Jurkat, Clone E6-1 (cell line): ENCODE measurements around the gene NAA15. TPM values are rescaled to one million over a fixed set of nuclear protein-coding genes. Genes with fewer than 3 reads are reported as not detected.
A peak's percentile ranks its signal among the peaks of the same experiment; 100 is the strongest.
"Not testable (repeated sequence)": the region's sequence is repeated elsewhere in the genome, so short reads cannot be mapped to it uniquely, and the experiment has no call there.

Experiments used
- DNase-seq: peaks from one replicate; pipeline ENCODE4 v3.0.0-alpha.2; 2011; ENCODE audit warnings: low read depth, low spot score
- H3K4me3 ChIP-seq: 2 replicates; pipeline ENCODE4 v1.5.1; 2011; ENCODE audit warnings: mild to moderate bottlenecking, low read length, control low read depth, moderate library complexity
- polyA plus RNA-seq: library from polyadenylated mRNA; unstranded; fragments of >200 nt; gene quantifications from one replicate; pipeline ENCODE4 v1.2.1, GENCODE V29; 2012; ENCODE audit warnings: missing spikeins; ENCODE audit not compliant: insufficient read length, insufficient read depth

NAA15 gene
- 31.5 TPM for polyA plus RNA-seq

DNA sequence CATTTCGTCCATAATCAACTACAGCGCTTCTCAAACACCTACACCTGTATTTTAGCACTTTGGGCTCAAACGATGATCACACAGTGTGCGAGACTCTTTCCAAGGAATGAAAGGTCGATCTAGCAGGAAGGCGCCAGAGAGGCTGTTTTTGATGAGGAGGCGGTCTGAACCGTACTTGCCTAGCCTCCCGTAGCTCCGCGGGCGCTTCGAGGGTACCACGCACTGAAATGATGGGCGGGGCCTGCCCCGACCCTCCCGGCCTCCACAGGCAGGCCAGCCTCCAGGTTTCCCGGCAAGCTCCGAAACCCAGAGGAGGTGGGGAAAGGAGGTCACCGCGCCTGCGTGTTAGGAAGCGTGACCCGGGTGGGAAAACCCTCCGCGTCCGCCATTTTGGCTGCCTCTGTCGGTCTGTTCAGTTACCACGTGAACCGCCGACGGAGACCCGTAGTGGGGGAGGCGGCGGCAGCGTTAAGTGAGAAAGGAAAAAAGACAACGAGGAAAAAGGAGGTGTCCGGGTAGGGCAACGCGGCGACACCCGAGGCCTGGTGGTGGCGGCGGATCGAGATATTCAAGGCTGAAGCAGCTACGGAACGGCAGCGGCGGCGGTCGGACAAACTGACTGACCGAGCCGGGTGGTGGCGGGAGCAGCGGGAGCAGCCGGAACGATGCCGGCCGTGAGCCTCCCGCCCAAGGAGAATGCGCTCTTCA lies at the start of gene NAA15:
NAA15 (plus strand) TSS at position 393 of the 708 bp plus-strand sequence; CDS start at position 666, 273 bp downstream.
- H3K4me3 ChIP-seq: peak within 1 kb of the TSS; percentile 91

DNA sequence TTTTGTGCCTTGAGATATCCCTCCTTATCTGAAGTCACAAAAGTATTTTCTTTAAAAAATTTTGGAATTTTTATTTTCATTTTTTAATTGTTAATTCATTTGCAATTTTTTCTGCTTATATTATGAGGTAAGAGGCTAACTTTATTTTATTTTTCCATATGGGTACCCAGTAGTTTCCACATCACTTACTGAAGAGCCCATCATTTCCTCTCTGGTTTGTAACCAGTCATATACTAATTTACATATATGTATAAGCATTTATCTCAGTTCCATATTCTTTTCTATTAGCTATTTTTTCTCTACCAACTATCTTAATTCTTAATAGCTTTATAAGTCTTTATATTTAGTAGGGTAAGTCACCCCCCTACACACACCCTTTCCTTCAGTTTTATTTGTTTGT lies 48.3 kb upstream of the NAA15 start:
- DNase-seq: no peak

More for the DNA sequence above, at the start of gene NAA15:
- peak; percentile 98 for DNase-seq

DNA sequence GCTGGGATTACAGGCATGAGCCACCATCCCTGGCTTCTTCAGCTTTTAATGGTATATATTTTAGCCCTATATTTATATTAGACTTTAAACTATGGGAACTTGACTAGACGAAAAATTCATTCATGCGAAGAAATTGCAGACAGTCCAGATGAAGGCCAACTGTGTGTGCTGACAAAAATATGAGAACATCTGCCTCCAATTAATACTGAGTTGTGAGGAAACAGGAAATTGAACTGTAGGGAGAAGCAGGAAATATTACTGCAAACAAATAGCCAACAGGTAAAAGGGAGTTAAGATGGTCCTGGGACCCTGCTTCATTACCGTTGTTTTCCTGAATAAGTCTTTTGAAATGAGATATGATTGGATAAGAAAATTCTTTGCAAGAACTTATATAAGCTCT lies 47.6 kb upstream of the NAA15 start:
- H3K4me3 ChIP-seq: no peak overlapping the region
- no peak for DNase-seq

More for the DNA sequence above, 48.3 kb upstream of the NAA15 start:
- no peak overlapping the region for H3K4me3 ChIP-seq

DNA sequence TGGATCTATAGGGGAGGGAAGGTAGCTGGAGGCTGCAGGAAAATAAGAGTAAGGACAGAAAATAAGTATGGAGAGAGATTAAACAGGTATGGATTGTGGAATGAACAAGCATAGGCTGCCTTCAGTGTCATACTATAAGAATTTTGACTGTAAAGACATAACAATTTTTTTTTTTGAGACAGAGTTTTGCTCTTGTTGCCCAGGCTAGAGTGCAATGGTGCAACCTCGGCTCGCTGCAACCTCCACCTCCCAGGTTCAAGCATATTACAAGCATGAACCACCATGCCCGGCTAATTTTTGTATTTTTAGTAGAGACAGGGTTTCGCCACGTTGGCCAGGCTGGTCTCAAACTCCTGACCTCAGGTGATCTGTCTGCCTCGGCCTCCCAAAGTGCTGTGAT lies 45.7 kb upstream of the NAA15 start:
- DNase-seq: not testable (repeated sequence)

DNA sequence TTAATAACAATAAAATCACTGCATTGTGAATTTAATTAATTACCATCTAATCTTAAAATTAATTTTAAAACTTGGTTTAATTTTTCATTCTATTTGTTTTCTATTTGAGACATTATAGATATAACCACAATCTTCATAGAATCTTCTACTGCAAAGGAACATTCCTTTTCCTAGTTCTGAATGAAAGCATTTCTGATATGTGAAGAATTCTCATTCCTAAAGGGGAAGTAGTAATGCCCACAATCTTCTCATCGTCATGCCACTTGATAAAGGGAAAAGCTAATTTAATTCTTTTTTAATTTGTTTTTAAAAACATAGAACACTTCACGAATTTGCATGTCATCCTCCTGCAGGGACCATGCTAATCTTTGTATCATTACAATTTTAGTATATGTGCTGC lies 45.0 kb upstream of the NAA15 start:
- DNase-seq: no peak
- no peak overlapping the region for H3K4me3 ChIP-seq

More for the DNA sequence above, 45.7 kb upstream of the NAA15 start:
- H3K4me3 ChIP-seq: not testable (repeated sequence)

DNA sequence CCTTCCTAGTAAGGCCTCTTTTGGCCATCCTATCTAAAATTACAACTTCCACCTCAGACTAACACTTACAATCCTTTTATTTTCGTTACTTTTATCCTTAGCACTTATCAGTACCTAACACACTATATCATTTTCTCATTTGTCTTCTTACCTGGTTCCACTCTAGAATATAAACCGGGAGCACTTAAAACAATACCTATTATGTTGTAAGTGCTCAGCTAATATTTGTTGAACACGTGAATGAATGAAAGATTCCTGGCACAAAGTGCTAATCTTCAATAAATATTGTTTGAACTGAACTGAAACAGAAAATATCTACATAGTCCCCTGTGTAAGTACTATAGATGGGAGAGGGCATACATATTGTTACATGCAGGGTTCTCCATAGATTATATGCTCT lies 35.7 kb upstream of the NAA15 start:
- no peak for DNase-seq
- no peak overlapping the region for H3K4me3 ChIP-seq

DNA sequence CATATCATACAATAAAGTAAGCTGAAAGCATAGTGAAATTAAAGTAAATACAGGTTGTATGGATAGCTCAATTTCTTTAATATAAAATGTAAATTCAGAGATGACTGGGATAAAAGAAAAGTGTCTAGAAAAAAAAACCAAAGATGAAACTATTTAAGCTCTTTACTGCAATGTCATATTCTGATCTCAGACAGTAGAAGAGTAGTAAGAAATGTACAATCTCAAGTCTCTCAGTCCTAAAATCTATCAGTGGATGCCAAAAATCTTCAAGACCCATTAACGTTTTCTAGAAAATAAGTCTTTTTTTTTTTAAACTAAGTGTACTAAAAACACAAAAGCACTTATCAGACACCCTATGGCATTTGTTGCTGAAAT lies 35.1 kb upstream of the NAA15 start:
- DNase-seq: no peak
- H3K4me3 ChIP-seq: peak overlapping the region; percentile 36

DNA sequence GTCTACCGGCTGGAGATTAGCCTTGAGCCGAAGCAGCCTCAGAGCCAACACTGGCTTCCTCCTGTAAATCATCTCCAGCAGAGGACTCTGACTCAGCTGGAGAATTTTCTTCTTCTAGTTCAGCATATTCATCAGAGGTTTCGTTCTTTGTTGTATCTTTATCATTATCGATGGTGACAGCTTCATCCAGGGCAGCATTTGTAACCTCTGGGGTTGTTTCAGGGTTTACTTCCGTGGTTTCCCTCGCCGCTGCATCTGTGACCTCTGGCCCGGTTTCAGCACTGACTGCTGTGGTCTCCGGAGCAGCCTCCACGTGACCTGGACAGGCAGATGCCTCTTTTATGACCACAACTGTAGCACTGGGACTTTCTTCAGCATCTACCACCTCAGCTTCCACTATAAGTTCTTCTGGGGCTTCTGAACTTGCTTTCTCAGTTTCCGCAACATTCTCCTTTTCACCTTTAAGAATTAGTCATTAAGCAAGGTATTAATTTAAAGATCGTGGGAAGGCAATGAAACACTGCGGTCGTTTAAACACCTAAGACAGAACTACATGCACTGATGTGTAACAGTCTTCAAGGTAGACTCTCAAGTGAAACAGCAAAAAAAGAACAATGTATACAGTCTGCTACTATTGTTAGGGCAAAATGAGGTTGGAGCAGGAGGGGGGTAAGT lies 34.6 kb upstream of the NAA15 start:
- peak overlapping the region; percentile 36 for H3K4me3 ChIP-seq
- peak; percentile 65 for DNase-seq

DNA sequence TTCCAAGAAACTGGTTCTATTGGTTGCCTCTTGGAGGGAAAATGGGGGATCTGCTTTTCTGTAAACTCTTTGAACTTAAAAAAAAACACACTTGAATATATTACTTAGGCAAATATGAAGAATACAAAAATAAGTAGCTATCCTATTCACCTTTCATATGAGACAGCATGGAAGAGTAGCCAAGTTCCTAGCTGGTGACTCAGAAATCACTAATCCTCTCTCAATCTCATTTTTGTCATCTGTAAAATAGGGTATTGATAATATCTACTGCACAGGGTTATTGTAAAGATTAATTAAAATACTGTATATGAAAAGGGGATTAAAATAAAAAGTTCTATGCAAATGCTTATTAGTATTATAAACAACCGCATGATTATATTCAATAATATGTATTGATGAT lies 34.0 kb upstream of the NAA15 start:
- DNase-seq: no peak
- no peak overlapping the region for H3K4me3 ChIP-seq

DNA sequence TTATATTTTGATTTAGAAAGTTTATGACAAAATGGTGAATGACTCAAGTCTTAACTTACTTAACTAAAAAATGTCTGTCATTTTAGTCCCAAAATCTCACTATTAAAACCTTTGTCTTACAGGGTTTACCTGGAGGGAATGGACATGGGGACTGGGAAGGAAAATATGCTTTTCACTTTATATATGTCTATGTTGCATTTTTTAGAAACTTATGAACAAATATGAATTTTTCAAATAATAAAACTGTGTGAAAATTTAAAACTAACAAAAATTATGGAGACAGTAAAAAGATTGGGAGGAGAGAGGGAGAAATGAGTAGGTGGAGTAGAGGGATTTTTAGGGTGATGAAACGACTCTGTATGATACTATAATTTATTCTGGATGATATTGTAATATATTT lies 27.5 kb upstream of the NAA15 start:
- no peak overlapping the region for H3K4me3 ChIP-seq
- DNase-seq: no peak

DNA sequence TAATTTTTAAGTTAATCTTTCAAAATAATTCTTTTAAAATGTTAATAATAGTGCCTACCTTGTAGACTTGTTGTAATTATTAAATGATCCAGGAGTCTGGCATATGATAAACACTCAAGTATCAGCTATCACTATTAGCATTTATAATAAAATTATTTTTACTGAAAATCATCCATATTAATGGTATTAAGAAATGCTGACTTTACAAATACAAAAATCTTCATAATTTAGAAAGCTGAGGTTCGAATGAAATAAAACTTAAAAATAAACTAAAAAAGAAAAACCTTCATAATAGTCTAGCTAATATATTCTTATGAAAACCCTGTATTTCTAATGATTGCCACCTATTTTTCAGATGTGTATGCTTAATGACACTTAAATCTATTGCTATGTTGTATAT lies 26.5 kb upstream of the NAA15 start:
- no peak for DNase-seq
- H3K4me3 ChIP-seq: no peak overlapping the region

DNA sequence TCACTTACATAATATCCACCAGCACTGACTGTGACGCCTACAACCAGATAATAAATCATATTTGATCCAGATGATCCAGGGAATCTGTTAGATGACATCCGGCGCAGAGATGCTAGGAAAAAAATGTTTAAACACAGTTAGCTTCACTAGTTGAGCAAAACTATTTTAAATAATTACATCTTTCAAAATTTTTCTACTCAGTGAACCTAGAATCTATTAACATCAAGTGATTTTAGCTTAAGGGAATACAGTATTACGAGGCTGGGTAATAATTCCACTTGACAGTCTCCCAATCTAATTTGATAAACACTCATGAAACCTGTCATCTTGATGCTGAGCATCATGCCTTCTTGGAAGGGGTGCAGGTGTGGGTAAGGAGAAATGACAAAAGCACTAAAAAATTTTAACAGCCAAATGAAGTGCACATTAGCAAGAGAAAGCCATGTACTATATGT lies 26.0 kb upstream of the NAA15 start:
- H3K4me3 ChIP-seq: no peak overlapping the region
- DNase-seq: no peak

DNA sequence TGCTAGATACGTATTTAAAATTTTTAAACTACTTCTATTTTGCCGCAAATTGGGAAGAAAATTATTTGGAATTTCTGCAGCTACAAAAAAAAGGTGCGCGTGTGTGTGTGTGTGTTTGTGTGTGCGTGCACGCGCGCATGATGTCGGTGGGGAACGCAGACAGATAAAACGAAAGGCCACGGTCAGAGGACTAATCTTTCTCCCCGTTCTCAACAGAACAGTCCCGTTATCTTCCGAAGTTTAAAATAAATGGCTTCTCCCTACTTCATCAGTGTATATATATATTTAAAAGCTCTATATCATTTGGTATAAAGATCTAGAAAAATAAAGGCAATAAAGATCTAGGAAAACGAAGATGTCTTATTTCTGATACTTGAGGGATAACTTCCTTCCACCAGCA lies 22.8 kb upstream of the NAA15 start:
- DNase-seq: no peak
- H3K4me3 ChIP-seq: no peak overlapping the region

DNA sequence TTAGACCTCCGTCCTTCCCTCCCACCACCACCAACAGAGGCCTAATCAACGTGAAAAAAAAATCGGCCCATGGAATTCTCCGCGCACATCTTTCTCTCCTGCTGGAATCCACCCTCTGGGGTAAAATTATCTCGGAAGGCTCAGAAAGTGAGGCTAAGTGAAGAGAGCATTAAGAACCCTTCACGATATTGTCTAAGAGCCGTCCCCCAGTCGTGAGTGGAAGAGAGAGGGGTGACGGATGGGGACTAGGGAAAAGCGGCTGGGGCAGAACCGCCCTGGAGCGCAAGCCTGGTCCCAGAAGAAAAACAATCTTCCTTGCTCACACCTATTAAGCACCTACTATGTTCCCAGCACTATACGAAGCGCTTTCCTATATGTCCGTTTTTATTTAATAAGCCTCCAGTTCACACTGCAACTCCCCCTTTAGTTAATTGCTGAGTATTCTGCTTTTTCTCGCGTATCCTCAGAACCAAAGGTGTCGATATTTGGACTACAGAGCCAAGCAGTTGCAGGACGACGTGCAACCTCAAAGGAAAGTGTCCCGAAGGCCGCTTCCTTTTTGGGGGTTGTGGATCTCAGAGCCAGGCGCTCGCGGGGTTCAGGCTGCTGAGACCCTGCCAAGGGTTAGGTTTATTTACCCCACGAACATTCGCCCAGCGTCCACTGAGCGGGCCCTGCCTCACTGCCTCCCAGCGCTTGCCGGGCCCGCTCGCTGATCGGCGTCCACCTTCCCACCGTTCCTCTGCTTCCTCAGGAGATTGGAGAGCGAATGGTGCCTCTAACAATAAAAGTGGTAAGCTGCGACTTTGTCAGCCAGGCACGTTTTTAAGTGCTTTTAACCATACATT lies 22.2 kb upstream of the NAA15 start:
- no peak for DNase-seq
- no peak overlapping the region for H3K4me3 ChIP-seq

DNA sequence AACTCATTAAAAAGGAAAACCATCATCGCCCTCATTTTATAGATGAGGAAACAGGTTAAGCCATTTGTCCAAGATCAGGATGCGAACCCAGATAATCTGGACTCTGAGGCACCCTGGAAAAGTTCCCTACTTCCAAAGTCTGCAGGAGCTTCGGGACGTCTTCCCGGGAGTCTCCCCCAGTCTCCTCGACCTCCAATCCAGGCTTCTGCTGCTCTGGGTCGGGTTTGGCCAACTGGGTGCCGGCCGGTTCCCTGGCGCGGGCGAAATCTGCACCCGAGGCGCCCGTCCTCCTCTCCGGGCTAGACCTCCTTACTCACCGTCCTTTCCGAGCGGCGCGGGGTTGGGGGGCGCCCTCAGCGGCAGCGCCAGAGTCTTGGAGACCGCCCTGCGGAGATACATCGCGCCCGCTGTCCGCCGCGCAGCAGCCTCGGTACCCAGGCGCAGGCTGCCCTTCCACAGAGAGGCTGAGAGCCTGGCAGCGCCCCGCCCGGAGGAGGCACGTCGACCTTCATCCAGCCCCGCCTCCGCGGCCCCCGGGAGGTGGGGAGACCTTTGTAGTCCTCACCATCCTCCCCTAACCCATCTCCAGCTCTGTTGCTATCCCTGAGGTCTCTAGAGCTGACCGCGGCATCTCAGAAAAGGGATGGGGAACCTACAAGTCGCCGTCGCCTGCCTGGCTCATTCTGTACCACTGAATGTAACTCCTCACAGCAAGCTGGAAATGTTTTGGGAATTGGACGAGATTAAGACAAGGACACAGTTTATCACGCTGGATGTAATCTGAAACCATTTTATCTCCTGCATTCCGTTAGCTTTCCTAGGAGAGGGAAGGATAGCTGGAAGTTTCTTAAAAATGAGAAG lies 21.3 kb upstream of the NAA15 start, which contains the start of gene MGARP:
MGARP (minus strand) TSS at position 466 of the 861 bp plus-strand sequence; CDS start at position 399, 67 bp downstream.
- no peak within 1 kb of the TSS for H3K4me3 ChIP-seq
- DNase-seq: no peak

DNA sequence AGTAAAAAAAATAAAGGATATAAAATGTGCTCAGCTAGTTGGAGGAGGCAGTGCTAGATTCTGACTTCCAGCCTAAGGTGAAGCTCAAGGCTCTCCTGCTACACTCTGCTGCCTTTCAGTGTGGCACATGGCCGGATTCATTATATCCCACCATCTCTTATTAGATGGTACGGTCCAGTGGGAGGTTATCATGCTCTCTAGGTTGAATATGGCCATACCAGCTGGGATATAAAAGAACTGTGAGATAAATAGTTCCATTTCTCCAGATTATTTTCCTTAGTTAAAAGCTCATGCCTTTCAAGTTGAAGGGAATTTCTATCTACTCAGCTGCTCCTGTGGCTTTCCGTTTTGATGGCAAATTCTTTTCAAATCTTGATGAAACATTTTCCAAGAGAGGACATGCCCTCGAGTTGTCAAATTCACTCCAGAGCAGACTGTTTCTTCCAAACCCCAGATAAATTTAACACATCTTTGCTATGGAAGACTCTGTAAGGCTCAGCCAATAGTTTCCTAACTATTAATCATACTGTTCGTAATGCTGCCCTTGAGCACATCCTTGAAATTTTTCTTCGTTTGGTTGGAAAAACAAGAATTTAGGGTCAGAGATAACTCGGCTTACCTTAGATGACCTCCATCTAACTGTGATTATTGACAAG lies 19.1 kb upstream of the NAA15 start:
- DNase-seq: no peak
- no peak overlapping the region for H3K4me3 ChIP-seq

DNA sequence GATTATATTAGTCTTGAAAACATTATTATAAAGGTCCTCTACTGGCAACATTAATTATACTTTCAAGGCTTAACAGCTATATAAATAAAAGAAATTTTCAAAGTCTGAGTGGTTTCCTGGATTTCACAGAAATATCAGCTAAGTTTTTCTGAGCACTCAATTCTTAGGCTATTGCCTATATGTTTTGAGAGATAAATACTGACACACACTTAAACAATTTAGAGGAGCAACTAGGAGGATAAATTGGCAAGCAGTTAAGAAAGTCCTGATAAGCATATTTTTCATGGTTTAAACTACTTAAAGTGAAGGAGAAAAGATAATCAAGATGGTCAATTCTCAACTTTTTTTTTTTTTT lies 18.6 kb upstream of the NAA15 start:
- no peak overlapping the region for H3K4me3 ChIP-seq

DNA sequence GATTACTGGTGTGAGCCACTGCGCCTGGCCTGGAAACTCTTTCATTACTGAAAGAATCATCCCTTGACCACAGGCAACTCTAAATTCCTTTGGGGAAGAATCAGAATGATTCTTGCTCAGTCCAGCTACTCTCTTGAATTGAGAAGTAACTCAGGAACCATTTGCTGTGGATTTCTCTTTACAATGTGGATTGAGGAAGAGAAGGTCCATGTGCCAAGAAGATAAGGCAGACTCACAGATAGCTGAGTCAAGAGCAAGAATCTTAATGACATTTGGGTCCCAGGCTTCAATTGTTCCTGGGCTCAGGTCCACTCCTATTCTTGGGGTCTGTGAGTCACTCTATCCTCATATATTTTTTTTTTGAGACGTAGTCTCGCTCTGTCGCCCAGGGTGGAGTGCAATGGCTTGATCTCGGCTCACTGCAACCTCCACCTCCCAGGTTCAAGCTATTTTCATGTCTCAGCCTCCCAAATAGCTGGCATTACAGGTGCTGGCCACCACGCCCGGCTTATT lies 15.1 kb upstream of the NAA15 start:
- no peak overlapping the region for H3K4me3 ChIP-seq
- DNase-seq: no peak

More for the DNA sequence above, 18.6 kb upstream of the NAA15 start:
- DNase-seq: no peak
